K562 (cell line): ENCODE results near the gene NUDT22. TPM values are rescaled to one million over a fixed set of nuclear protein-coding genes. Genes with fewer than 3 reads are reported as not detected.

Experiments used
- CREB1 ChIP-seq, 2 experiments: sonication (generic) in 1 of 2; formaldehyde crosslinking in 1 of 2; IDR thresholded peaks; 2 replicates each; pipeline versions ENCODE4 v1.6.1 to v1.8.0; 2012 to 2022; ENCODE audit warnings: inconsistent platforms in 1 of 2, mild to moderate bottlenecking in 1 of 2, missing genetic modification reagents in 1 of 2, moderate library complexity in 1 of 2
- FOXP4 ChIP-seq: sonication (generic); formaldehyde crosslinking; IDR thresholded peaks from 2 replicates; pipeline ENCODE4 v1.8.0; 2022; ENCODE audit warnings: mild to moderate bottlenecking, missing genetic modification reagents, borderline replicate concordance
- HDAC1 ChIP-seq, 2 experiments: fragments of 450-650 bp; IDR thresholded peaks; 2 replicates each; pipeline ENCODE4 v1.6.1; 2016 to 2017; ENCODE audit warnings: inconsistent platforms in 1 of 2, mild to moderate bottlenecking in 1 of 2, moderate library complexity in 1 of 2
- MAZ ChIP-seq, 2 experiments: fragments of 450-650 bp in 1 of 2; sonication (generic) in 1 of 2; formaldehyde crosslinking; IDR thresholded peaks in 1 of 2; conservative IDR thresholded peaks in 1 of 2; 2 replicates each; pipeline versions ENCODE4 v1.4.0 to v1.5.0; 2020; ENCODE audit warnings: mild to moderate bottlenecking in 1 of 2, missing genetic modification reagents in 1 of 2
- NFIX ChIP-seq: fragments of 250-450 bp; sonication (Bioruptor Pico); IDR thresholded peaks from 2 replicates; pipeline ENCODE4 v1.4.0; 2020; ENCODE audit warnings: low read depth, mild to moderate bottlenecking, moderate library complexity
- NR0B1 ChIP-seq: fragments of 450-650 bp; IDR thresholded peaks from one replicate; pipeline ENCODE4 v1.6.1; 2018; ENCODE audit warnings: mild to moderate bottlenecking, moderate library complexity; ENCODE audit not compliant: partially characterized antibody
- NR4A1 ChIP-seq, 2 experiments: fragments of 250-450 bp in 1 of 2; fragments of 450-650 bp in 1 of 2; sonication (Bioruptor Pico) in 1 of 2; IDR thresholded peaks; 2 replicates each; pipeline versions ENCODE4 v1.4.0 to v1.6.1; 2016 to 2020; ENCODE audit warnings: mild to moderate bottlenecking in 2 of 2, missing compliant biosample characterization in 1 of 2, missing genetic modification characterization in 1 of 2, moderate library complexity in 1 of 2
- POLR2AphosphoS2 ChIP-seq: IDR thresholded peaks from 2 replicates; pipeline ENCODE4 v1.6.1; 2012; ENCODE audit warnings: low read length, improper control_type of control experiment
- POLR2B ChIP-seq: fragments of 450-650 bp; IDR thresholded peaks from 2 replicates; pipeline ENCODE4 v1.6.1; 2018; ENCODE audit warnings: low read depth; ENCODE audit not compliant: partially characterized antibody
- RBBP5 ChIP-seq: fragments of 200-600 bp; sonication (generic); IDR thresholded peaks from 2 replicates; pipeline ENCODE4 v1.6.1; 2012; ENCODE audit warnings: borderline replicate concordance, mild to moderate bottlenecking, low read length, control low read depth, inconsistent platforms; ENCODE audit not compliant: insufficient read depth, poor library complexity, severe bottlenecking
- SAP30 ChIP-seq: fragments of 200-600 bp; sonication (generic); IDR thresholded peaks from 2 replicates; pipeline ENCODE4 v1.6.1; 2012; ENCODE audit warnings: borderline replicate concordance, low read depth, mild to moderate bottlenecking, moderate library complexity, low read length, control low read depth, inconsistent platforms; ENCODE audit not compliant: insufficient read depth, poor library complexity, severe bottlenecking
- SP1 ChIP-seq: sonication (generic); formaldehyde crosslinking; IDR thresholded peaks from 2 replicates; pipeline ENCODE4 v1.8.1; 2022; ENCODE audit warnings: mild to moderate bottlenecking, missing genetic modification reagents
- ZBTB11 ChIP-seq, 3 experiments: fragments of 200-800 bp in 1 of 3; fragments of 250-450 bp in 1 of 3; fragments of 450-650 bp in 1 of 3; sonication (Bioruptor Pico) in 1 of 3; sonication (Bioruptor generic) in 1 of 3; formaldehyde crosslinking in 1 of 3; IDR thresholded peaks; 2 replicates each; pipeline versions ENCODE4 v1.6.1 to v1.8.0; 2016 to 2022; ENCODE audit warnings: mild to moderate bottlenecking in 2 of 3, missing genetic modification characterization in 2 of 3, missing compliant biosample characterization in 1 of 3, moderate library complexity in 1 of 3
- ZNF780A ChIP-seq: fragments of 250-450 bp; sonication (Bioruptor Pico); IDR thresholded peaks from 2 replicates; pipeline ENCODE4 v1.5.0; 2021; ENCODE audit warnings: mild to moderate bottlenecking
- polyA plus RNA-seq, 8 experiments: library from polyadenylated mRNA; depleted of rRNA in 4 of 8; stranded (reverse) in 5 of 8; unstranded in 3 of 8; fragments of >200 nt; fragmentation: Nextera tagmentation in 2 of 8; fragmentation: Illumina TruSeq in 1 of 8; extraction: Ambion mirVana in 2 of 8; extraction: Trizol in 1 of 8; gene quantifications; 2 replicates each; pipeline versions ENCODE4 v1.2.1 to v1.2.3, GENCODE V29; 2011 to 2014; ENCODE audit warnings: inconsistent platforms in 1 of 8, missing spikeins in 1 of 8
- total RNA-seq, 7 experiments: library from RNA; depleted of rRNA in 6 of 7; stranded (reverse); fragments of >200 nt in 6 of 7; fragmentation: Illumina TruSeq in 2 of 7; extraction: Trizol in 2 of 7; gene quantifications; 2 replicates each; pipeline versions ENCODE4 v1.2.1 to v1.2.3, GENCODE V29; 2011 to 2021; ENCODE audit warnings: low replicate concordance in 1 of 7

Gene NUDT22
- total and polyA plus RNA-seq, 9 of the 15 experiments (the other 6 are each of a cell fraction or from before 2014, with no cell fraction given): 6.3 to 92.6 (median 37.4) TPM

GRCh38 chr11:64230171-64230984 lies 4.3 kb downstream of the NUDT22 start, which contains the start of gene DNAJC4 (continued):
- TF ChIP-seq POLR2AphosphoS2: peak; percentile 95
- TF ChIP-seq NR4A1 (CRISPR knock-in tag; IDR thresholded peaks at IDR 0.05): no peak
- TF ChIP-seq NR4A1 (tag; IDR thresholded peaks at IDR 0.05): 0 out of 2 replicates have a peak, but pooled peaks have one; percentile 18
- peak; percentile 76 for TF ChIP-seq CREB1 (IDR thresholded peaks at IDR 0.05)
- TF ChIP-seq CREB1 (CRISPR knock-in tag; IDR thresholded peaks at IDR 0.05): peak; percentile 72
- 0 out of 2 replicates have a peak, but pooled peaks have one; percentile 13 for TF ChIP-seq ZNF780A (CRISPR knock-in tag)
- TF ChIP-seq NFIX (CRISPR knock-in tag): no peak
- peak; percentile 49; the same call in 1 of the 2 replicates for TF ChIP-seq FOXP4 (CRISPR knock-in tag)
- peak in 1 of 2 experiments; percentile 48; a peak in 2 of 4 replicates for TF ChIP-seq HDAC1 (IDR thresholded peaks at IDR 0.05)
- TF ChIP-seq ZBTB11 (CRISPR knock-in tag; IDR thresholded peaks at IDR 0.05): peak in 1 of 3 experiments; percentile 66; a peak in 1 of 6 replicates
- TF ChIP-seq SP1 (CRISPR knock-in tag): peak; percentile 86
- peak; percentile 61 to 67; a peak in 3 of 4 replicates for TF ChIP-seq MAZ (CRISPR knock-in tag; conservative IDR thresholded peaks at IDR 0.05 in 1 of 2, IDR thresholded peaks at IDR 0.05 in 1 of 2)
- TF ChIP-seq SAP30: peak; percentile 67
- no peak for TF ChIP-seq NR0B1
- TF ChIP-seq RBBP5: peak; percentile 44
- TF ChIP-seq POLR2B: peak; percentile 65
